GM18909 (cell line): ENCODE measurements around the gene SEMA3B.

ENCODE experiments used
- ATAC-seq: cut with Tn5 transposase; IDR thresholded peaks from one replicate; pipeline ENCODE4 v1.9.1; 2021; ENCODE audit warnings: mild to moderate bottlenecking; ENCODE audit not compliant: unreplicated experiment, poor library complexity

SEMA3B gene

GRCh38 chr3:50289130-50289529 is 20.2 kb downstream of the SEMA3B start:
- ATAC-seq, result no peak

GRCh38 chr3:50290161-50290641 is 21.3 kb downstream of the SEMA3B start:
- ATAC-seq, result no peak

- peak; percentile 95 for ATAC-seq
Observed at GRCh38 chr3:50292159-50293078, 23.5 kb downstream of the SEMA3B start, which contains the start of gene IFRD2. TSS of gene IFRD2 (minus strand) at chr3:50292429. CDS start at chr3:50292274, 155 bp downstream.

GRCh38 chr3:50293079-50293801 is 24.3 kb downstream of the SEMA3B start:
- no peak for ATAC-seq

GRCh38 chr3:50294089-50294488 is 25.1 kb downstream of the SEMA3B start:
- no peak for ATAC-seq

GRCh38 chr3:50294492-50295403 is 25.8 kb downstream of the SEMA3B start:
- no peak for ATAC-seq

GRCh38 chr3:50295553-50296431 is 26.8 kb downstream of the SEMA3B start:
- ATAC-seq, result no peak

GRCh38 chr3:50296721-50297383 is 27.9 kb downstream of the SEMA3B start:
- no peak for ATAC-seq

- ATAC-seq, result no peak
Observed at GRCh38 chr3:50297384-50297775, 28.4 kb downstream of the SEMA3B start.

GRCh38 chr3:50297896-50298725 is 29.2 kb downstream of the SEMA3B start:
- ATAC-seq, result no peak

- peak; percentile 86 for ATAC-seq
Observed at GRCh38 chr3:50298836-50299637, 30.1 kb downstream of the SEMA3B start, which contains the start of the genes HYAL3 and NAA80. TSS of gene HYAL3 (minus strand) at chr3:50299405. CDS start at chr3:50295602, 3,803 bp downstream. TSS of gene NAA80 (minus strand) at chr3:50299405. CDS start at chr3:50297463, 1,942 bp downstream.

GRCh38 chr3:50299638-50299928 is 30.6 kb downstream of the SEMA3B start:
- no peak for ATAC-seq

- ATAC-seq, result no peak
Observed at GRCh38 chr3:50299929-50300680, 31.2 kb downstream of the SEMA3B start.

- no peak for ATAC-seq
Observed at GRCh38 chr3:50300681-50301254, 31.8 kb downstream of the SEMA3B start.

- no peak for ATAC-seq
Observed at GRCh38 chr3:50302095-50303012, 33.4 kb downstream of the SEMA3B start.
